Esophagus mucosa (tissue), 1 donor: ENCODE data around the gene DBNDD2. TPM values are rescaled to one million over a fixed set of nuclear protein-coding genes. Genes with fewer than 3 reads are reported as not detected.

Experiments
- ATAC-seq: fragments of 200-7000 bp; cut with Tn5 transposase; one replicate; pipeline ENCODE4 v1.9.1; 2020
- total RNA-seq: library from RNA; stranded (reverse); gene quantifications from one replicate; pipeline ENCODE4 v1.2.4, GENCODE V29; 2023
- donor health status: DM: yes; HTN: yes; CAD: no.

DBNDD2 gene
- total RNA-seq, 1 donor from 2014 or later: 22.6 TPM

DNA sequence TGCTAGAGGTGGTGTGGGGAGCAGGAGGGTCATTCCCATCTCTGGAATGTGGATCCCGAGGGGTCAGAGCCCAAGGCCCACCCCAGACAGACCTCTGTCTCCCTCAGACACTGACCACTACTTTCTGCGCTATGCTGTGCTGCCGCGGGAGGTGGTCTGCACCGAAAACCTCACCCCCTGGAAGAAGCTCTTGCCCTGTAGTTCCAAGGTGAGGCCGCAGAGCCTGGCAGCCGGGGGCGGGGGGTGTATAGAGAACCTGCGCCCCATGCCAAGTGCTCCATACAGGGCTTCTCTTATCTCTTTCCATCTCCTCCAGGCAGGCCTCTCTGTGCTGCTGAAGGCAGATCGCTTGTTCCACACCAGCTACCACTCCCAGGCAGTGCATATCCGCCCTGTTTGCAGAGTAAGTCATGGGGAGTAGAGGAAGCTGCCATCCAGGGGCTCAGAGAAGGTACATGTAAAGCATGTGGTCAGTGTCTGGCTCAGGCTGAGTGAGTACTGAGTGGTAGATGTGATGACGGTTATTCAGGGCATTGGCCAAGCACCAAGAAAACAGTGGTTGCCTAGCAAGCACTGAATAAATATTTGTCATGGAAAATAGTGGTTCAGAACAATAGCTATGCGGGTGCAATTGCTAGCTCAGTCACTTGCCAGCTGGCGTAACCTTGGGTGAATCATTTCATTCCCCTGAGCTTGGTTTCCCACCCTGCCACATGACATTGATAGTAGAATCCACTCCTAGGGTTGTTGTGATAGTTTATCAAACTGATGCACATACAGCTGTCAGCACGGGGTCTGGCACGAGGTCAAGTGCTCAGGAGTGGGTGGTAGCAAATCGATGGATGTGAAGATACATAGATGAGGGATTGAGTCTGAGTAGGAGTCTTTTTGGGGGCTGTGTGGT lies 11.4 kb downstream of the DBNDD2 start:
- ATAC-seq: peak; percentile 85

DNA sequence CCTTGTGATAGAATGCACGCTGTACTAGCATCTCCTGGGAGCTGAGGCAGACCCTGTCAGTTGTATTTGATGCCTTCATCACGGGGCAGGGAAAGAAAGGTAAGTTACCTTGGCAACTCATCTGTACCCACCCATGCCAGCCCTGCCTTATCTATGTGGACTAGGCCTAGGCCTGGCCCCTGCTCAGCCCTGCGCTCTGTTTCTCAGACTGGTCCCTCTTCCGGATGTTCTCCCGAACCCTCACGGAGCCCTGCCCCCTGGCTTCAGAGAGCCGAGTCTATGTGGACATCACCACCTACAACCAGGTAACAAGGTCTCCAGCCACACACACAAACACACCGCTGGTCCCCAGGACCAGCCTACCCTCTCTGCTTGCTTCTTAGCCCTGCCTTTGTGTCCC lies 12.0 kb downstream of the DBNDD2 start:
- no peak for ATAC-seq

DNA sequence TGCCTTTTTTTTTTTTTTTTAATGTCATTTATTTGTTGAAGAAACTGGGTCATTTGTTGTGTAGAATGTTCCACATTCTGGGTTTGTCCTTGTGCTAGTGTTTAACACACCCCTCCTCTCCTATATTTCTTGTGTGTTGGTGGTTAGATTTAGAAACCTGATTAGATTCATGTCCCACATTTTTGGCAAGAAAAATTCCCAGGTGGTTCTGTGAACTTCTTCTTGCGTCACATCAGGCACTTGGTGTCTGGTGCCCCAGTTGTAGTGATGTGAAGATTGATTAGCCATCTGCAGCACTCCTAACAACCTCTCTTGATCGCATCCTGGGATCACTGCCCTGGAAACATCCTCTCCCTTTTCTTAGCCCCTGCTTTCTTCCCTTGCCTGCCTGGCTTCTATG lies 15.6 kb downstream of the DBNDD2 start:
- no peak for ATAC-seq

DNA sequence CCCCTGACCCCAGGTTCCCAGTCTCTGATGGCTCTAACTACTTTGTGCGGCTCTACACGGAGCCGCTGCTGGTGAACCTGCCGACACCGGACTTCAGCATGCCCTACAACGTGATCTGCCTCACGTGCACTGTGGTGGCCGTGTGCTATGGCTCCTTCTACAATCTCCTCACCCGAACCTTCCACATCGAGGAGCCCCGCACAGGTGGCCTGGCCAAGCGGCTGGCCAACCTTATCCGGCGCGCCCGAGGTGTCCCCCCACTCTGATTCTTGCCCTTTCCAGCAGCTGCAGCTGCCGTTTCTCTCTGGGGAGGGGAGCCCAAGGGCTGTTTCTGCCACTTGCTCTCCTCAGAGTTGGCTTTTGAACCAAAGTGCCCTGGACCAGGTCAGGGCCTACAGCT lies 17.5 kb downstream of the DBNDD2 start:
- ATAC-seq: no peak

DNA sequence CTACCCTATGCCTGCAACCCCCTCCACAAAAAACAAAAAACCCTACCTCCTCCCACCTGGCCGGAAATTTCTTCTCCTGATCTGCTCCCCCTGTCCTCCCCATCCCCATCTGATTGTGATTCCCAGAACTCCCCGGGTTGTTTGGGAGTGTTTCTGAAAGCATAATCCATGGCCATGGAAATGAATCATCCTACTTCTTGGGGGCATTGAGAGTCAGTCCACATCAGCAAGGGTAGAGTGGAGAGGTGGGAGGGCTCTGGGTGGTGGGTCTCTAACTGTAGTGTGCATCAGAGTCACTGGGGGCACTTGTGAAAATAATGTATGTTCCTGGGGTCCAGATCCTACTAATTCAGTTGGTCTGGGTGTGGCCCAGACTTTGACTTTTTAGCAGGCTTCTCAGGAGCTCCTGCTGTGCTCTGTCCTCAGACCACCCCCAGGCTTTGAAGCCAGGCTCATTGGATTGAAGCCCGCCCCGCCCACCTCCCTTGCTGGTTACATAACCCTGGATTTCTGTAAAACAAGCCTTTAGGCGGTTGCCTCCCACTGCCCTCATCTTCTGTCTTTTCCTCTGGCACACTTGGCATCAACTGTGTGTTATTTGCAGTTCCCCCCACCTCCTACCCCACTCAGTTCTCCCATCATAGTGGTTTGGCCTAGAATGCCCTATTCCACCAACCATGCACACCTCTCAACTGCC lies 18.4 kb downstream of the DBNDD2 start:
- ATAC-seq: no peak

DNA sequence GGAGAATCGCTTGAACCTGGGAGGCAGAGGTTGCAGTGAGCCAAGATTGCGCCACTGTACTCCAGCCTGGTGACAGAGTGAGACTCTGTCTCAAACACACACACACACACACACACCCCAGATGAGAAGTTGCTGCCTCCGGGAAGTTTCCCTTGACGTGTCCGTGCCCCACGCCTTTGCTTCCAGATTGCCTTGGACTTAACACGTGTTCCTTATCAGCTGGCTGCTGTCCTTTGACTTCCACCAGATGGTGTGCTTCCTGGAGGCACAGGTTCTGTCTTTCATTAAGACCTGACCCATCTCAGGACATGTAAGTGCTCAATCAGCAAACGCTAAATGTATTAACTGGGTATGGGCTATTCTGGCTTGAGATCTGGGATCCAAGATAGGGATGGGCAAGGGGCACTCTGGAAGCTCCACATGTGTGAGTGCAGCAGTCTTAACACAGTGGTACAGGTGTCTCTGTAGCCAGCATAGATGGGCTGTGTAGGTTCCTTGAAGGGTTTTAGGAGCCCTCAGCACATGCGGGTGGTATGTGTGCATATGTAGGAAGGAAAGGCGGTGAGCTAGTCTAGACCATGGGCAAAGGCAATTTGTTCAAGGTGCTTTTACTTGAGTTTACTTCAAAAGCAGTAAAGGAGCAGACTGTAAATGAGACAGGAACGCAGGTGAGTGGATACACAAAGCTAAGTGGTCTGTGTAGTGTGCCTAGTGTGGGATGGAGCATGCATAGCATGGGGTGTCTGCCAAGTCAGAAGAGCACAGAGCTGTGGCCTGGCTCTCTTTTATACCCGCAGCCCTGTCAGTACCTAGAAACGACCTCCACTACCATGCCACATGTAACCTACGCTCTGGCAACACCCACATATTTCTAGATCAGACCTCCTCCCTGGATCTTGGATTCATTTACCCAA lies 19.4 kb downstream of the DBNDD2 start:
- no peak for ATAC-seq

DNA sequence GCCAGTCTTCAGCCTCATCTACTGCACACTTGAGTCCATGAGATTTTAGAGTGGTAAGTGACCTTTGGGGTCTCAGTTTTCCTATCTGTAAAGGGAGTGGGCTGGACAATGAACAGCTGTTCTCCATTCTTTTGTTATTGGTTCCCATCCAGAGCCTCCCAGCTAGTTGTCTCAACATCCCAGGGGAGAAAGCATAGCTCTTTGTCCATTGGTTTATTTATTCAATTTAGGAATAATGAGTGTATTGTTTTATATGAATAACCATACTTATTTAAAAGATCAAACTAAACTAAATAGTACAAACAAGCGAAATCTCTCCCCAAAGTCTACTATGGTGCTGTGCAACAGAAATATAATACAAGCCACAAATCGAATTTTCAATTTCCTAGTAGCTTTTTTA lies 21.5 kb downstream of the DBNDD2 start:
- no peak for ATAC-seq

DNA sequence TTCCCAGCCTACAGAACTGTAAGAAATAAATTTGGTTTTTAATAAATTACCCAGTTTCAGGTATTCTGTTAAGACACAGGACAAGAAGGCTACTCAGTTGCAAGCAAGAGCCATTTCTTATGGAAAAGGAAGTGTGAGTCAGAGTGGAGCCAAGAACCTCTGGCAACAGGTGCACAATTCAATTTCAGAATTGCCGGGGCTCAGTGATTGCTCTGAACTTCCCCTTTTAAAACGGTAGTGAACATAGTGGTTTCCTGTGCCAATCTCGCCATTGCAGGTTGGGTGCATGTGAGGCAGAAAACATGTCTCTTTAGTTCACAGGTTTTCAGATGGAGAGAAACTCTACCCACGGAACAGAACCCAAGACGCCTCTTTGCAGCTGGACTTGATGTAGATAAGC lies 24.2 kb downstream of the DBNDD2 start:
- no peak for ATAC-seq

DNA sequence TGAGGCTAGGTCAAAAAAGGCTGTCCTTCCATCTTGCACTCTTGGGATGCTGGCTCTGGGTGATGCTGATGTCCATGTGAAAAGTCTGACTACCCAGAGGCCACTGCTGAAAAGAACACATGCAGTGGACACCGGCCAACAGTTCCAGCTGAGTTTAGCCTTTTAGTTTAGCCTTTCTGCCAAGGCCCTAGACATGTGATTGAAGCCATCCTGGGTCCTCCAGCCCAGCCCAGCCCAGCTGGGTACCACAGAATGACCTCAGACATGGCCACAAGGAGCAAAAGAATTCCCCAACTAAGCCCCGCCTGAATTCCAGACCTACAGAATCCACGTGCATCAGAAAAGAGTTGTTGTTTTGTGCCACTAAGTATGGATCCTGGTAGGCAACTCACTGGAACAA lies 25.2 kb downstream of the DBNDD2 start:
- no peak for ATAC-seq

DNA sequence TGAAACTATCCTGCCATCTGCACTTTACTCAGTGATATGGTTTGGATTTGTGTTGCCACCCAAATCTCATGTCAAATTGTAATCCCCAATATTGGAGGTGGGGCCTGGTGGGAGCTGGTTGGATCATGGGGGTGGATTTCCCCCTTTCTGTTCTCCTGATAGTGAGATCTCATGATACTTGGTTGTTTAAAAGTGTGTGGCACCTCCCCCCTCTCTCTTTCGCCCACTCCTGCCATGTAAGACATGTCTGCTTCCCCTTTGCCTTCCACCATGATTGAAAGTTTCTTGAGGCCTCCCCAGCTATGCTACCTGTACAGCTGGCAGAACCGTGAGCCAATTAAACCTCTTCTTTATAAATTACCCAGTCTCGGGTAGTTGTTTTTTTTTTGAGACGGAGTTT lies 25.9 kb downstream of the DBNDD2 start:
- ATAC-seq: no peak

DNA sequence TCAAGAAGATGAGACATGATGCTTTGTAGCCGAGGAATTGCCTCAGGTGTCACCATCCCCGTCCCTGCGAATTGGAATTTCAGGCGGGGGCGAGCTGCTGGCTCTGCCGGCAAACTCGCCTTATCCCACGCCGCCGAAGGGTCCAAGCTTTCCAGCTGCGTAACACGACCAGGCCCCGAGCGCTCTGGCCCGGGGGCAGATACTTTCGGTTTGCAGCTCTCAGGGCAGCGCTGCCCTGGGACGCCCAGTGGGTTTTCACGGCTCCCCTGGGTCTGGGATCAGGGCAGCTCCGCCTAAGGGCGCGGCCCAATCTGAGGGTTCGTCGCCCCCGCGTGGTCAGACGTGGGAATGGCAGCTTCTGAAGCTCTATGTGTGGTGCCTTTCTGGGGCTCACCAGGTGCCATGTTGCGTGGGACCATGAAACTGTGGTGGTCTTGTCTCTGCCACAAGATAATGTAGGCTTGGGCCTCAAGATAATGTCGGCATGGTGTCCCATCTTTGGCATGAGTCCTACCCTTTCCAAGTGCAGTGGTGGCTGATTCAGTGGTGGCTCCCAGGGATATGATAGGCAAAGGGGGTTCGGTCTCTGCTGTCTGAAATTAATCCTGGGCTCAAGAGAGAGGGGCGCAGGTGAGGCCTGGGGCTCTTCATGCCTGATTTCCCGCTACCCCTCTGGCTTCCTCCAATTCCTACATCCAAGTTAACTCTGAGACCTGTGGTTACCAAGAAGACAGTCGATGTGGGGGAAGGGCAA lies 28.8 kb downstream of the DBNDD2 start:
- peak; percentile 96 for ATAC-seq

DNA sequence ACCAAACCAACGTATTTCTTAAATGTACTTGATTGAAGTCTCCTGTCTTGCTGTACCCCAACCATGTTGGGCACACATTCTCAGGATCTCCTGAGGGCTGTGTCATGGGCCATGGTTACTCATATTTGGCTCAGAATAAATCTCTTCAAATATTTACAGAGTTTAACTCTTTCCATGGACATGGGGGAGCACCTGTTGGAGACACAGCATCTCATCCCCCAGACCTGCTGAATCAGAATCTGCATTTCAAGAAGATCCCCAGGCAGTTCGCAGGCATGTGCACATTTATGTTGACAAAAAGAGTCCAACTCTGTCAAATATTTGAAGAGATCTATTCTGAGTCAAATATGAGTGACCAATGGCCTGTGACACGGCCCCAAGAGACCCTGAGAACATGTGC lies 32.3 kb downstream of the DBNDD2 start:
- no peak for ATAC-seq

DNA sequence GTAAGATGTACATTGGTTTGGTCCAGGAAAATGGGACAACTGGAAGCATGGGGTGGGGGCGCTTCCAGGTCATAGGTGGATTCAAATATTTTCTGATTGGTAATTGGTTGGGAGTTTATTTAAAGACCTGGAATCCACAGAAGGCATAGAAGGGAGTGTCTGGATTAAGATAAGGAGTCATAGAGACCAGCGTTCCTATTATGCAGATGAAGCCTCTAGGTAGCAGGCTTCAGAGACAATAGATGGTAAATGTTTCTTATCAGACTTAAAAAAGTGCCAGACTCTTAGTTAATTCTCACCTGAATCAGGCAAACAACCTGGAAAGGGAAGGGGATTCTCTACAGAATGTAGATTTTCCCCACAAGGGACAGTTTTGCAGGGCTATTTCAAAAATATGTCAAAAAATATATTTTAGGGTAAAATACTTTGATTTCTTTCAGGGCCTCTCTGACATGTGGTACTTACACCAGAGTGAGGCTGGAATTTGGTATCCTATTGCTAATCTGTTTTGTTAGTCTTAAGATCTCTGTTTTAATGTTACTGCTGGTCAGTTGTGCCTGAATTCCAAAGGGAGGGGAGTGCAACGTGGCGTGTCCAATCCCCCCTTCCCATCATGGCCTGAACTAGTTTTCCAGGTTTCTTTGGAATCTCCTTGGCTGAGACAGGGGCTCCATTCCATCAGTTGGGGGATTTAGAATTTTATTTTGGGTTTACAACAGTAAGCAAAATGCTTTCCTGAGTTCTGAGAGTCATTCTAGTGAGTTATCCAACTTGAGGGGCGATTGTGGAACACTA lies 33.0 kb downstream of the DBNDD2 start:
- no peak for ATAC-seq

DNA sequence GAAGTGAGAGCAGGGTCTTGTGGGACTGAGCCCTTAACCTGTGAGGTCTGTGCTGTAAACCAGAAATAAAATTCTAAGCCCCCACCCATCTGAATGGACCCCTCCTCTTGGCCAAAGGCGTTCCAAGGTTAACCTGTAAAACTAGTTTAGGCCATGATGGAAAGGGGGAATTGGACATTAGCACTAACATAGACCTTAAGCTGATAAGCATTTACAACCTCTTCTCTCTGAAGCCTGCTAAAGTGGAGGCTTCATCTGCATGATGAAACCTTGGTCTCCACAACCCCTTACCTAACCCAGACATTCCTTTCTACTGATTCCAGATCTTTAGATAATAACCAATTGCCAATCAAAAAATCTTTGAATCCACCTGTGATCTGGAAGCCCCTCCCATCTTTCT lies 33.7 kb downstream of the DBNDD2 start:
- ATAC-seq: no peak

DNA sequence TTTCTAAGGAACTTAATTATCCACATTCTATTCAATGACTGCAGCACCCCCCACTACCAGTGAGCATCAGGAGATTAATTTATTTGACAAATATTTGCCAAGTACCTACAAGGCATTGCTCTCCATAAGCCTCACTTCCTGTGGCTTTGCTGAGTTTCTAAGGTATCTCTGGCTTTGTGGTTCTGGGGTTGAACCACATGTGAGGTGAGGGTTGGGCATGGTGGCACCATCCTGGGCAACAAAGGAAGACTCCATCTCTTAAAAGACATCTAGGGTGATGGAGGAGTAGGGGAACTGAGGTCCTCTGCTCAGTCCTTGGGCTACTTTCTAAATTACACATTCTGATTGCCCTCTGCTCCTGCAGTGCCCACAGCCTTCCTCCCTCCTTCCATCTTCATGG lies 36.0 kb downstream of the DBNDD2 start:
- no peak for ATAC-seq

DNA sequence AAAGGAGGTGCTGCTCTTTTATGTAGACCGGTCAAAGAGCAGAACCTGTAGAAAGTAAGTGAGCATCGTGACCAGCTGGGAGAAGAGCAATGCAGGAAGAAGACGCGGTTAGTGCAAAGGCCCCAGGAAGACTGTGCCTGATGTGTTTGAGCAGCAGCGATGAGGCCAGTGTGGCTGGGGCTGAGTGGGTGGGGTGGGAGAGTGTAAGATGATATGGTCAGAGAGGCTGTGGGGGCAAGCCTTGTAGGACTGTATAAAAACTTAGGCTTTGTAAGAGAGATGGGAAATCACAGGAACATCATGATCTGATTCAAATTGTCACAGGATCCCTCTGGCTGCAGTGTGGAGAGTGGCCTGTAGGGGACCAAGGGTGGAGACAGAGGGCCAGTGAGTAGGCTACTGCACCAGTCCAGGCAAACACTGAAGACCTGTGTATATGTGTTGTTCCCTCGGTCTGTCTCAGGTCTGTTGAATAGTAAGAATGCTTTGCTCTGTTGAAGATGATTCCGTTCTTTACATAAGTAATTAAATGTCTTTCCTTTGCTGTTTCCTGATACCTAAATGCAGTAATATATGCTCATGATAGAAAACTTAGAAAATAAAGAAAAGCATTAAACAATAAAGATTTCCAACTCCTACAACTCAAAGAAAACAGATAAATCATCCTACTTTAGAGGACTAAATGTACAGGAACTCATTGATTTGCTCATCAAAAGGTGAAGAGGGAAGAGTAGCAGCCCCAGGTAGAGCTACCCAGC lies 37.9 kb downstream of the DBNDD2 start:
- peak; percentile 67 for ATAC-seq

DNA sequence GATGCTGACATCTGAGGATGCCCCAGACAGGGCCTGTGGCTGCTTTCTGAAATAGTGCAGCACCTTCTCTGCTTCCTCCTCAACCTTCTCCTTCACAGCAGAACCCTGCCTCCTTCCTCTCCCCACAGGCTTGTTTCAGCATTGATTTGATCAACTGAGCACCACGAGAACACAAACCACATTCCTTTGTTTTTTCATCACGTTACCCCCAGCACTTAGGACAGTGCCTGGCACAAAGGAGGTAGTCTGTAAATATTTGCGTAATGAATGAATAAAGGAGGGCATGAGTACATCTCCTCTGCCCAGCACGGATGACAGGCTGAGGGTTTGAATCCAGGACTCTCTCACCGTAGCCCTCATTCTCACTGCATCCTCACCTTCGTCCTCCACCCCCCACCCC lies 40.2 kb downstream of the DBNDD2 start:
- no peak for ATAC-seq

DNA sequence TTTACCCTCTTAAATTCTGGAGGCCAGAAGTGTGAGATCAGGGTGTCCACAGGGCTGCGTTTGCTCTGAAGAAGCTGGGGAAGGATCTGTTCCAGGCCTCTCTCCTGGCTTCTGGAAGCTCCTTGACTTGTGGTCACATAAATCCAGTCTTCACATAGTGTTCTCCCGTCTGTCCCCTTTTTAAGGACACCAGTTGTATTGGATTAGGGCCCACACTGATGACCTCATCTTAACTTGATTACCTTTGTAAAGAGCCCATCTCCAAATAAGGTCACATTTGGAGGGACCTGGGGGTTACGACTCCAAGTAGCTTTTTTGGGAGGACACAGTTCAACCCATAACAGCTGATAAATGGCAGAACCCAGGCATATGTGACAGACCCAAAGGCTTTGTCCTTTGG lies 41.4 kb downstream of the DBNDD2 start:
- no peak for ATAC-seq

DNA sequence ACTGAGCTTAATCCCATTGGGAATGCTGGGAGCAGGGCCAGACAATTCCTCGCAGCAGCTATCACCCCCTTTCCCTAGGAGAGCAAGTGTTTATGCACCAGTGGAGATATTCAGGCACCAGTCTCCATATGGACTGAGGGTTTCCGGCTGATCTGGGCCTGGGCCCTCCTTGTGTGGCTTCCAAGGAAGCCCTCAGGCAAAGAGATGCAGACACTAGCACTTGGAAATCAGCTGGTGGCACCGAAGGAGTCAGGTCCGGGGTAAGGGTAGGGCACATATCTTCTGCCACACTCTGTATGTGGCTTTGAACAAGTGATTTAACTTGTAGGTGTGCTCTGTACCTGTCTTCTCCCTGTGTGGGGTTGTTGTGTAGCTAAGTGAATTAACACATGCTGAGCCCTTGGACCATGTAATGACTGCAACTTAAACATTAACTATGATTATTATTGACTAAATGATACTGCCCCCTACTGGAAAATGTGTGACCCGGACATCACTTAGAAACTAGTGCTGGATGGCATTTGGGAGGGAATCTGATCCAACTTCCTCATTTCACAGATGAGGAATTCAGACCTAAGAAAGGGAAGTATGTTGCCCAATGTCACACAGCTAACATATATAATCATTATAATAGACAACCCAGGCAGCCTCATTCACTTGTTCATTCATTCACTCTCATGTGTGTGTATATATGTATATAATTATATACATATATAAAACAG lies 42.2 kb downstream of the DBNDD2 start:
- peak; percentile 31 for ATAC-seq

DNA sequence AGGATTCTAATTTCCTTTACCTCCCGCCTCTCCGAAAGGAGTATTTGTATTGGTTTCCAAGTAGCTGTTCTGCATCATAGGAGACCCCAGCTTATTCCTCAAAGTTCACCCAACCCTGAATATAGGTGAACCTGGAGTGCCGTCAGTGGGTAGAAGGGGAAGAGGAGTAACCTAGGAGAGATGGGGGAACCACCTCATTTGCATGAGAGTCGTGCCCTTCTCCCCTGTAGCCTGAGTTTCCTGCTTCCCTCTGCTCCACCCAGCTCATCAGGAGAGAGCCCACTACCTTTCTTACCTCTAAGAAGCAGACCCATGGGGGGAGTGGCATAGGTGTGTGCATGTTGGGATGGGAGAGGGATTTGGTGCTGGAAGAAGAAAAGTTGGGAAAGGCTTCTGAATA lies 44.1 kb downstream of the DBNDD2 start:
- ATAC-seq: peak; percentile 39
